Activated CD4-positive, alpha-beta T cell treated with anti-CD3 and anti-CD28 coated beads, Interleukin-2, amount 10 ng/mL, durations not matched to agents 7 days and 5 days (primary cell): ENCODE measurements around the gene S100A6. TPM values are rescaled to one million over a fixed set of nuclear protein-coding genes. Genes with fewer than 3 reads are reported as not detected.

ENCODE experiments used
- CTCF ChIA-PET: fragments of 350-600 bp; sonication (Branson Sonifier 250); formaldehyde crosslinking; loops from one replicate; lab custom pipeline; 2021; ENCODE audit warnings: antibody characterized with exemption; lab: Charles Lee
- POLR2A ChIA-PET: fragments of 350-600 bp; sonication (Branson Sonifier 250); formaldehyde crosslinking; loops from one replicate; lab custom pipeline; 2021; ENCODE audit warnings: antibody characterized with exemption; lab: Charles Lee
- DNase-seq: peaks from one replicate; pipeline ENCODE4 v3.0.0-alpha.2; 2020
- H3K27ac Mint-ChIP-seq: one replicate; pipeline ENCODE4 v1.8.0; 2021; ENCODE audit warnings: mild to moderate bottlenecking, moderate library complexity, mixed read lengths
- H3K27me3 Mint-ChIP-seq: one replicate; pipeline ENCODE4 v1.8.0; 2021; ENCODE audit warnings: mixed read lengths
- H3K36me3 Mint-ChIP-seq: one replicate; pipeline ENCODE4 v1.8.0; 2021; ENCODE audit warnings: low read depth, mixed read lengths
- H3K4me1 Mint-ChIP-seq: one replicate; pipeline ENCODE4 v1.8.0; 2021; ENCODE audit warnings: mixed read lengths
- H3K4me3 Mint-ChIP-seq: one replicate; pipeline ENCODE4 v1.8.0; 2021; ENCODE audit warnings: mild to moderate bottlenecking, moderate library complexity, mixed read lengths
- H3K9me3 Mint-ChIP-seq: one replicate; pipeline ENCODE4 v1.8.0; 2021; ENCODE audit warnings: mixed read lengths
- total RNA-seq, 2 experiments: library from RNA; stranded (reverse); gene quantifications; one replicate each; pipeline ENCODE4 v1.2.3, GENCODE V29; 2021

The S100A6 gene
- total RNA-seq, 2 experiments from 2014 or later: 444 to 557 TPM

DNA sequence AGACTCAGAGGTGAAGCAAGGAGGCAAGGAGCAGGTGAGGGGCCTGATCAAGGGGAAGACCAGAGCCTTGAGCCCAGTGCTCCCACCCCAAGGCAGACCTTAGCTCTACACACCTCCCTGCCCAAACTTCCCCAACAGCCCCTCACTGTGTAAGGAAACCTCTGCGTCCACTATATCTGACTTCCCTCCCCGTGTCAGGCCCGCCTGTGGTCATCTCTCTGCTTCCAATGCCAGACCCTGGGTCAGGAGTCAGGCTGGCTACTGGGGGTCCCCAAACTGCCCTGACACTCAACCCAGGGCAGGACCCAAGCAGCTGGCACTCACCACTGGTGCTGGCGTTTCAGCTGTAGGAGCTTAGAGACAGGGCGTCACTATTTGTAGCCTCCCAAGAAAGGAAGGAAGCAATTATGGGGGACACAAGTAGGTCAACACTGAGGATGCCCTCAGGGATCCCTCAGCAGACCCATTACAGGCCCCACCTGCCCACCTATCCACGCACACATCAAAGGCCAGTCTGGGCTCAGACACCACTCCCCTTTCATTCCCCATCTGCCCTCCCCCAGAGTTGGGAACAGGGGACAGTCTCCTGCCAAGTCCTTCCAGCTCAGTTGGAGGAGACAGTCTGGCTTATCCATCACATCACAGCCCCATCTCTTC lies 14.1 kb upstream of the S100A6 start:
- Mint-ChIP-seq H3K27ac (no peak overlapping the region), H3K27me3 (no peaks in the 10 kb centered on the region), H3K4me1 (peaks cover 48% of the 10 kb centered on the region), H3K4me3 (no peak overlapping the region), H3K36me3 (peaks cover 7% of the 10 kb centered on the region), H3K9me3 (no peaks in the 10 kb centered on the region)
- no peak for DNase-seq
- ChIA-PET CTCF (interaction anchor here (2.8 to 4.7 kb wide), 3 partner anchors 11 to 18 kb away, joined by 17 to 24 read pairs (median 17); partner anchors contain the start of gene S100A6), POLR2A (no interaction called here)

GRCh38 chr1:153548722-153549688 lies 13.2 kb upstream of the S100A6 start, which contains the start of gene S100A3:
TSS of gene S100A3 (minus strand) at chr1:153549258. CDS start at chr1:153548485, 773 bp downstream.
- ChIA-PET POLR2A (no interaction called here), CTCF (interaction anchor here (4.2 to 4.7 kb wide), 2 partner anchors 12 to 19 kb away, joined by 17 to 24 read pairs; no protein-coding TSS in a partner anchor)
- no peak for DNase-seq
- Mint-ChIP-seq H3K4me3 (no peak within 1 kb of the TSS), H3K27me3 (no peaks in the 10 kb centered on the region), H3K9me3 (no peaks in the 10 kb centered on the region), H3K27ac (peak within 1 kb of the TSS; percentile 6), H3K36me3 (peaks cover 16% of the 10 kb centered on the region), H3K4me1 (peaks cover 54% of the 10 kb centered on the region)

DNA sequence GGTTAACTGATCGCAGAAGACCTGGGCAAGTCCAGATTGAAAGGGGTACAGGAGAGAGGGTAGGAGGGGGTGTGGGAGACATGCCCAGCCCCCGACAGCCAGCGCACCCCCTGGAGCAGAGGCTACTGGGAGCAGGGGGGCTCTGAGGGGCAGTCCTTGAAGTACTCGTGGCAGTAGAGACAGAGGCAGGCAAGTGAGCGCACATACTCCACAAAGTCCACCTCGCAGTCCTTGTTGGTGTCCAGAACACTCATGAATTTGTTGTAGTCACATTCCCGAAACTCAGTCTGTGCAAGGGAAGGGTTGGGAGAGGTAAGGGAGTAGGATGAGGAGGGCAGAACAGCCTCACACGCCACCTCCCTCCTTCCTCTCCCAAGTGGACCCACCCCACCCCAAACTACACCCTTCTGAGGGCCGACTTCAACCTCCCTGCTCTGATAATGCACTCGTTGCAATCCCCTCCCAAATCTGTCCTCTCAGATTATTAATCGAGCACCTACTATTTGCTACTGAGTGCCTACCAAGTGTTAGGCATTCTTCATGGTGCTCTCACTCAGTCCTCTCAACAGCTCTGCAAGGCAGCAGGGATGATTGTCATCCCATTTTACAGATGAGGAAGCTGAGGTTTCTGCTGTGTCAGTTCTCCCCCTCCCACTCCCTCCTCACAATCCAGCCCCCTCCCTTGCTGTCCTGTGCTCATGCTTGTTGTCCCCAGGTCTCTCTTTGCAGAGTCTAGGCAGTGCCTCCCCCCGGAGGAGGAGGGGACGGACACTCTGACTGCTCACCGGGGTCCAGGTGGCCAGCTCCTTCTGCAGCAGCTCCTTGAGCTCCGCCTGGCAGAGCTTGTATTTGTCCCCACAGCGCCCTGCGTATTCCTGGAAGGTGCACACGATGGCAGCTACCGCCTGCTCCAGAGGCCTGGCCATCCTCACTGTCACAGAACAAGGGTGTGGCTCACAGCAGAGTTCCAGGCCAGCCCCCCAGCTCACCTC lies 12.1 kb upstream of the S100A6 start:
- ChIA-PET POLR2A (no interaction called here), CTCF (interaction anchor here (4.2 to 4.7 kb wide), 3 partner anchors 13 to 20 kb away, joined by 17 to 56 read pairs (median 24); partner anchors contain the start of gene S100A6)
- Mint-ChIP-seq H3K27me3 (no peaks in the 10 kb centered on the region), H3K4me3 (no peak overlapping the region), H3K27ac (peak overlapping the region; percentile 51), H3K9me3 (no peaks in the 10 kb centered on the region), H3K36me3 (peaks cover 27% of the 10 kb centered on the region), H3K4me1 (peaks cover 60% of the 10 kb centered on the region)
- DNase-seq: no peak

- ChIA-PET CTCF (interaction anchor here (1.2 to 4.6 kb wide), 3 partner anchors 9 to 22 kb away, joined by 3 to 56 read pairs (median 13); partner anchors contain the start of gene S100A6), POLR2A (no interaction called here)
- DNase-seq: no peak
- Mint-ChIP-seq H3K4me3 (peak overlapping the region; percentile 91), H3K4me1 (peaks cover 69% of the 10 kb centered on the region), H3K9me3 (no peaks in the 10 kb centered on the region), H3K27me3 (no peaks in the 10 kb centered on the region), H3K36me3 (peaks cover 32% of the 10 kb centered on the region), H3K27ac (peak overlapping the region; percentile 98)
Measured at GRCh38 chr1:153546796-153547559, 11.2 kb upstream of the S100A6 start.

- CTCF ChIA-PET: interaction anchor here (0.8 to 4.6 kb wide), 7 partner anchors 8 to 35 kb away, joined by 3 to 56 read pairs (median 6); partner anchors contain the start of genes S100A2 and S100A6
- peaks cover 35% of the 10 kb centered on the region for H3K36me3 Mint-ChIP-seq
- H3K4me1 Mint-ChIP-seq: peaks cover 75% of the 10 kb centered on the region
- H3K27me3 Mint-ChIP-seq: no peaks in the 10 kb centered on the region
- peak overlapping the region; percentile 91 for H3K4me3 Mint-ChIP-seq
- POLR2A ChIA-PET: interaction anchor here (1.9 kb wide), 1 partner anchor 10 kb away, joined by 6 read pairs; the partner anchor contains the start of gene S100A6
- H3K9me3 Mint-ChIP-seq: no peaks in the 10 kb centered on the region
- peak overlapping the region; percentile 98 for H3K27ac Mint-ChIP-seq
- DNase-seq: no peak
Measured at GRCh38 chr1:153546371-153546770, 10.6 kb upstream of the S100A6 start.

- POLR2A ChIA-PET: interaction anchor here (0.7 to 1.9 kb wide), 6 partner anchors 9 to 88 kb away, joined by 3 to 7 read pairs (median 4); partner anchors contain the start of genes CHTOP, S100A2 and S100A6
- DNase-seq: peak; percentile 97
- Mint-ChIP-seq H3K4me1 (peaks cover 85% of the 10 kb centered on the region), H3K27ac (peak within 1 kb of the TSS; percentile 98), H3K27me3 (no peaks in the 10 kb centered on the region), H3K36me3 (peaks cover 43% of the 10 kb centered on the region), H3K9me3 (no peaks in the 10 kb centered on the region), H3K4me3 (peak within 1 kb of the TSS; percentile 91)
- CTCF ChIA-PET: interaction anchor here (0.7 to 4.6 kb wide), 11 partner anchors 9 to 34 kb away, joined by 3 to 56 read pairs (median 5); partner anchors contain the start of genes S100A2 and S100A6
Measured at GRCh38 chr1:153545067-153546055, 9.6 kb upstream of the S100A6 start, which contains the start of gene S100A4. TSS of gene S100A4 (minus strand) at chr1:153545806. CDS start at chr1:153544794, 1,012 bp downstream.

- H3K27ac Mint-ChIP-seq: peak overlapping the region; percentile 98
- H3K4me1 Mint-ChIP-seq: peaks cover 93% of the 10 kb centered on the region
- peaks cover 51% of the 10 kb centered on the region for H3K36me3 Mint-ChIP-seq
- CTCF ChIA-PET: interaction anchor here (0.7 to 4.6 kb wide), 12 partner anchors 10 to 34 kb away, joined by 3 to 56 read pairs (median 4); partner anchors contain the start of genes S100A2 and S100A6
- POLR2A ChIA-PET: interaction anchor here (0.7 to 1.9 kb wide), 6 partner anchors 9 to 89 kb away, joined by 3 to 7 read pairs (median 4); partner anchors contain the start of genes CHTOP, S100A2 and S100A6
- no peaks in the 10 kb centered on the region for H3K27me3 Mint-ChIP-seq
- H3K4me3 Mint-ChIP-seq: peak overlapping the region; percentile 91
- no peak for DNase-seq
- H3K9me3 Mint-ChIP-seq: no peaks in the 10 kb centered on the region
Measured at GRCh38 chr1:153544453-153545066, 8.8 kb upstream of the S100A6 start.

DNA sequence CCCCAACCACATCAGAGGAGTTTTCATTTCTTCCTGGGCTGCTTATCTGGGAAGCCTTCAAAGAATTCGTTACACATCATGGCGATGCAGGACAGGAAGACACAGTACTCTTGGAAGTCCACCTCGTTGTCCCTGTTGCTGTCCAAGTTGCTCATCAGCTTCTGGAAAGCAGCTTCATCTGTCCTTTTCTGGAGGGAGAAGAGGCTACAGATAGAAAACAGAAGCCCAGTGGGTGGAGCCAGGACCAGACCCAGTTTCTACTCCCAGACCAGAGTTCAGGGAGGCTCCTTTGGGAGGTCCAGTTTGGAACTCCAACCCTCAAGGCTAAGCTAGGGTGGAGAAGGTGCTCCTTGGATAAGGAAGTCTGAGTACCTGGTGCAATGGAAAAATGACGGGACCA lies 7.9 kb upstream of the S100A6 start:
- H3K4me1 Mint-ChIP-seq: peaks cover 95% of the 10 kb centered on the region
- H3K36me3 Mint-ChIP-seq: peaks cover 53% of the 10 kb centered on the region
- peak overlapping the region; percentile 91 for H3K4me3 Mint-ChIP-seq
- peak overlapping the region; percentile 98 for H3K27ac Mint-ChIP-seq
- no peaks in the 10 kb centered on the region for H3K27me3 Mint-ChIP-seq
- CTCF ChIA-PET: interaction anchor here (0.6 to 4.6 kb wide), 5 partner anchors 9 to 83 kb away, joined by 3 to 56 read pairs (median 4); partner anchors contain the start of genes S100A13, S100A2 and S100A6
- no peak for DNase-seq
- no peaks in the 10 kb centered on the region for H3K9me3 Mint-ChIP-seq
- POLR2A ChIA-PET: no interaction called here

DNA sequence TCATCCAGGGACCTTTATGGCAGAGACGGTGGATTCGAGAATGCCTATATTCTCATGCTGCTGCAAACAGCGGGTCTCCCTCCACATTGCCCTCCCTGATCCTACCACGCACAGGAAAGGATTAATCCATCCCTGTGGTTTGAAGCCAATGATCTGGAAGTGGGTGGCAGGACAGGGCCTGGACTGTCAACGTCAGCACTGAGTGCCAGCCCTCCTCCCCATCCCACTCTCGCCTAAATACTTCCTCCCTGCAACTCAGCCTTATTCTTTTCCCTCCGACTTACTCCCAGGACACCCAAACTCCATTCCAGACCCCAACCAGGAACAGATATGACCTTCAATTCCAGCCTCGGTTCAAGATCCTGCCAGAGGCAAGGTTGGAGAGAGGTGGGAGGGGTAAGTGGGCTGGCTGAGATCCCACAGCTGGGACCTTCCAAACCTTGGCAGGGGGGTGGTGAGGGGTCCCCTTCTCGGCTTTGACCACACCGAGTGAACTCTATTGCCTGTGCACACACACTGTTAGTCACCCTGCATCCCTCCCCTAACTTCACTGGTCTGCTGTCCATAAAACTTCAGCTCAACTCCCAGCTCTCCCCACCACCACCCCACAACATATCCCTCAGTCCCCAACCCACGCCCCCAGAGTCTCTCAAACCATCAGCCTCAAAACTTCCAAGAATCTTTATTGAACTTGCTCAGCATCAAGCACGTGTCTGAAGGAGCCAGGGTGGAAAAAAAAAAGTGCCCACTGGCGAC lies 7.3 kb upstream of the S100A6 start:
- CTCF ChIA-PET: interaction anchor here (0.6 to 4.6 kb wide), 3 partner anchors 9 to 84 kb away, joined by 4 to 56 read pairs (median 10); partner anchors contain the start of genes S100A13, S100A2 and S100A6

More for the DNA sequence above, 7.3 kb upstream of the S100A6 start:
- H3K27ac Mint-ChIP-seq: peak overlapping the region; percentile 96
- POLR2A ChIA-PET: no interaction called here
- H3K4me1 Mint-ChIP-seq: peaks cover 93% of the 10 kb centered on the region
- no peak for DNase-seq
- H3K9me3 Mint-ChIP-seq: no peaks in the 10 kb centered on the region
- peaks cover 53% of the 10 kb centered on the region for H3K36me3 Mint-ChIP-seq
- H3K27me3 Mint-ChIP-seq: no peaks in the 10 kb centered on the region
- peak overlapping the region; percentile 91 for H3K4me3 Mint-ChIP-seq
